ENCODE measurements around the gene CENPX.

Gene CENPX

GRCh38 chr17:82016875-82017459 lies 5.7 kb downstream of the CENPX start:
- TF ChIP-seq CTCF (IDR thresholded peaks at IDR 0.05; ENCODE audit: borderline replicate concordance, insufficient read depth, low read depth, low read length): no peak
- no peak overlapping the region for H3K4me3 ChIP-seq (ENCODE audit: low read depth, low read length)

GRCh38 chr17:82016061-82016874 lies 6.4 kb downstream of the CENPX start:
- TF ChIP-seq CTCF (IDR thresholded peaks at IDR 0.05; ENCODE audit: borderline replicate concordance, insufficient read depth, low read depth, low read length): no peak
- no peak overlapping the region for H3K4me3 ChIP-seq (ENCODE audit: low read depth, low read length)

GRCh38 chr17:82015311-82015971 lies 7.2 kb downstream of the CENPX start:
- TF ChIP-seq CTCF (IDR thresholded peaks at IDR 0.05; ENCODE audit: borderline replicate concordance, insufficient read depth, low read depth, low read length): no peak

GRCh38 chr17:82014971-82015310 lies 7.7 kb downstream of the CENPX start:
- H3K4me3 ChIP-seq (ENCODE audit: low read depth, low read length): no peak overlapping the region
- TF ChIP-seq CTCF (IDR thresholded peaks at IDR 0.05; ENCODE audit: borderline replicate concordance, insufficient read depth, low read depth, low read length): no peak

More at GRCh38 chr17:82015311-82015971, 7.2 kb downstream of the CENPX start:
- no peak overlapping the region for H3K4me3 ChIP-seq (ENCODE audit: low read depth, low read length)

GRCh38 chr17:82014432-82014831 lies 8.2 kb downstream of the CENPX start:
- TF ChIP-seq CTCF (IDR thresholded peaks at IDR 0.05; ENCODE audit: borderline replicate concordance, insufficient read depth, low read depth, low read length): no peak
- no peak overlapping the region for H3K4me3 ChIP-seq (ENCODE audit: low read depth, low read length)

GRCh38 chr17:82013772-82014321 lies 8.8 kb downstream of the CENPX start:
- no peak overlapping the region for H3K4me3 ChIP-seq (ENCODE audit: low read depth, low read length)

More at GRCh38 chr17:82013772-82014321, 8.8 kb downstream of the CENPX start:
- TF ChIP-seq CTCF (IDR thresholded peaks at IDR 0.05; ENCODE audit: borderline replicate concordance, insufficient read depth, low read depth, low read length): no peak

Measured in GM12875 (cell line).